H9 (cell line): ENCODE results near the gene NAPEPLD. TPM values are rescaled to one million over a fixed set of nuclear protein-coding genes. Genes with fewer than 3 reads are reported as not detected.
"Not testable (repeated sequence)": the region's sequence is repeated elsewhere in the genome, so short reads cannot be mapped to it uniquely, and the experiment has no call there.

Experiments used
- DNase-seq: peaks from one replicate; pipeline ENCODE4 v3.0.0-alpha.2; 2017
- H2AFZ ChIP-seq: one replicate; pipeline ENCODE4 v1.6.1; 2013; ENCODE audit warnings: mild to moderate bottlenecking, low read length, control low read depth, moderate library complexity
- H2AK5ac ChIP-seq: 2 replicates; pipeline ENCODE4 v1.6.1; 2013; ENCODE audit warnings: low read length, control low read depth, mixed read lengths; ENCODE audit not compliant: insufficient read length
- H2BK120ac ChIP-seq: one replicate; pipeline ENCODE4 v1.6.1; 2013; ENCODE audit warnings: low read depth, mild to moderate bottlenecking, low read length, control low read depth, inconsistent platforms; ENCODE audit not compliant: poor library complexity, severe bottlenecking
- H2BK12ac ChIP-seq: 2 replicates; pipeline ENCODE4 v1.6.1; 2013; ENCODE audit warnings: low read length, control low read depth, mixed read lengths, low read depth; ENCODE audit not compliant: insufficient read length
- H2BK15ac ChIP-seq: 2 replicates; pipeline ENCODE4 v1.6.1; 2013; ENCODE audit warnings: low read depth, low read length, control low read depth
- H2BK20ac ChIP-seq: one replicate; pipeline ENCODE4 v1.6.1; 2013; ENCODE audit warnings: low read depth, mild to moderate bottlenecking, low read length, control low read depth, inconsistent platforms; ENCODE audit not compliant: poor library complexity, severe bottlenecking
- H2BK5ac ChIP-seq: 2 replicates; pipeline ENCODE4 v1.6.1; 2013; ENCODE audit warnings: low read length, control low read depth, mixed read lengths; ENCODE audit not compliant: insufficient read length
- H3K14ac ChIP-seq: 2 replicates; pipeline ENCODE4 v1.6.1; 2013; ENCODE audit warnings: low read length, control low read depth; ENCODE audit not compliant: insufficient read depth
- H3K18ac ChIP-seq: 2 replicates; pipeline ENCODE4 v1.6.1; 2013; ENCODE audit warnings: low read depth, mild to moderate bottlenecking, mixed read lengths, low read length, control low read depth; ENCODE audit not compliant: insufficient read length
- H3K23ac ChIP-seq: 2 replicates; pipeline ENCODE4 v1.6.1; 2013; ENCODE audit warnings: low read length, control low read depth, mixed read lengths, low read depth; ENCODE audit not compliant: insufficient read length
- H3K23me2 ChIP-seq: 2 replicates; pipeline ENCODE4 v1.6.1; 2013; ENCODE audit warnings: low read depth, mild to moderate bottlenecking, mixed read lengths, low read length, control low read depth; ENCODE audit not compliant: insufficient read length, poor library complexity, severe bottlenecking
- H3K27ac ChIP-seq: 2 replicates; pipeline ENCODE4 v1.5.1; 2013; ENCODE audit warnings: low read length, control low read depth, mixed read lengths, low read depth; ENCODE audit not compliant: insufficient read length
- H3K27me3 ChIP-seq: 2 replicates; pipeline ENCODE4 v1.6.1; 2013; ENCODE audit warnings: low read length, control low read depth, inconsistent platforms; ENCODE audit not compliant: insufficient read depth
- H3K4ac ChIP-seq: 2 replicates; pipeline ENCODE4 v1.6.1; 2013; ENCODE audit warnings: low read depth, mild to moderate bottlenecking, control low read depth, inconsistent platforms, low read length, moderate library complexity
- H3K4me1 ChIP-seq: 2 replicates; pipeline ENCODE4 v1.6.1; 2013; ENCODE audit warnings: low read length, control low read depth, inconsistent platforms; ENCODE audit not compliant: insufficient read depth
- H3K4me2 ChIP-seq: 2 replicates; pipeline ENCODE4 v1.6.1; 2013; ENCODE audit warnings: low read length, control low read depth, mixed read lengths; ENCODE audit not compliant: insufficient read length, insufficient read depth
- H3K56ac ChIP-seq: 2 replicates; pipeline ENCODE4 v1.6.1; 2013; ENCODE audit warnings: low read depth, mild to moderate bottlenecking, mixed read lengths, low read length, control low read depth; ENCODE audit not compliant: insufficient read length
- H3K79me1 ChIP-seq: 2 replicates; pipeline ENCODE4 v1.6.1; 2013; ENCODE audit warnings: low read depth, mild to moderate bottlenecking, moderate library complexity, low read length, control low read depth, inconsistent platforms; ENCODE audit not compliant: insufficient read depth, poor library complexity, severe bottlenecking
- H3K79me2 ChIP-seq: 2 replicates; pipeline ENCODE4 v1.6.1; 2013; ENCODE audit warnings: low read length, control low read depth, inconsistent platforms; ENCODE audit not compliant: insufficient read depth
- H3K9ac ChIP-seq: 2 replicates; pipeline ENCODE4 v1.6.1; 2013; ENCODE audit warnings: low read length, control low read depth, mixed read lengths; ENCODE audit not compliant: insufficient read length; ENCODE audit errors: extremely low read depth
- H3K9me3 ChIP-seq: one replicate; pipeline ENCODE4 v1.6.1; 2013; ENCODE audit warnings: low read depth, low read length, inconsistent platforms; ENCODE audit not compliant: control insufficient read depth
- H3T11ph ChIP-seq: one replicate; pipeline ENCODE4 v1.6.1; 2013; ENCODE audit warnings: mild to moderate bottlenecking, low read length, control low read depth, inconsistent platforms
- H4K20me1 ChIP-seq: one replicate; pipeline ENCODE4 v1.6.1; 2013; ENCODE audit not compliant: control insufficient read depth, insufficient read length, insufficient read depth
- H4K5ac ChIP-seq: 2 replicates; pipeline ENCODE4 v1.6.1; 2013; ENCODE audit warnings: low read depth, mild to moderate bottlenecking, mixed read lengths, low read length, control low read depth; ENCODE audit not compliant: insufficient read length
- H4K8ac ChIP-seq: replicated peaks from 2 replicates; pipeline ENCODE4 v1.6.1; 2013; ENCODE audit warnings: low read length, control low read depth, mixed read lengths, low read depth; ENCODE audit not compliant: insufficient read length
- H4K91ac ChIP-seq: 2 replicates; pipeline ENCODE4 v1.6.1; 2013; ENCODE audit warnings: low read depth, mild to moderate bottlenecking, moderate library complexity, mixed read lengths, low read length, control low read depth; ENCODE audit not compliant: insufficient read length
- H3K27ac Mint-ChIP-seq, 3 experiments: 2 replicates in 2 of 3; 3 replicates in 1 of 3; pipeline ENCODE4 v1.8.0; 2020 to 2021; ENCODE audit warnings: mixed read lengths in 3 of 3, mild to moderate bottlenecking in 1 of 3, moderate library complexity in 1 of 3
- H3K27me3 Mint-ChIP-seq: 2 replicates; pipeline ENCODE4 v1.8.0; 2021; ENCODE audit warnings: low read depth, mild to moderate bottlenecking, moderate library complexity, mixed read lengths
- H3K36me3 Mint-ChIP-seq, 3 experiments: 2 replicates in 2 of 3; 3 replicates in 1 of 3; pipeline ENCODE4 v1.8.0; 2020 to 2021; ENCODE audit warnings: low read depth in 3 of 3, mixed read lengths in 3 of 3; ENCODE audit not compliant: insufficient read depth in 1 of 3
- H3K4me1 Mint-ChIP-seq, 2 experiments: 2 replicates each; pipeline ENCODE4 v1.8.0; 2020; ENCODE audit warnings: mixed read lengths in 2 of 2
- H3K4me3 Mint-ChIP-seq, 2 experiments: 2 replicates in 1 of 2; 3 replicates in 1 of 2; pipeline ENCODE4 v1.8.0; 2020 to 2021; ENCODE audit warnings: mild to moderate bottlenecking in 2 of 2, mixed read lengths in 2 of 2, moderate library complexity in 1 of 2
- H3K9me3 Mint-ChIP-seq, 2 experiments: 2 replicates in 1 of 2; 3 replicates in 1 of 2; pipeline ENCODE4 v1.8.0; 2020; ENCODE audit warnings: mild to moderate bottlenecking in 2 of 2, mixed read lengths in 2 of 2, moderate library complexity in 1 of 2
- WGBS: extraction: QIAGEN DNeasy Blood & Tissue Kit; methylation state at CpG from one replicate; pipeline ENCODE4 v1.1.7; 2013; ENCODE audit warnings: missing lambda C conversion rate, low lambda C conversion rate, mixed read lengths; ENCODE audit not compliant: insufficient read length; ENCODE audit errors: extremely low coverage; 5-methylcytosine and 5-hydroxymethylcytosine counted together
- total RNA-seq: library from RNA; stranded (reverse); gene quantifications from 2 replicates; pipeline ENCODE4 v1.2.1, GENCODE V29; 2021

NAPEPLD gene
- total RNA-seq, 1 experiment from 2014 or later, result 9.3 TPM

GRCh38 chr7:103195364-103195763 is 46.5 kb upstream of the NAPEPLD start:
- H3K9me3 Mint-ChIP-seq, result not testable (repeated sequence)

DNA sequence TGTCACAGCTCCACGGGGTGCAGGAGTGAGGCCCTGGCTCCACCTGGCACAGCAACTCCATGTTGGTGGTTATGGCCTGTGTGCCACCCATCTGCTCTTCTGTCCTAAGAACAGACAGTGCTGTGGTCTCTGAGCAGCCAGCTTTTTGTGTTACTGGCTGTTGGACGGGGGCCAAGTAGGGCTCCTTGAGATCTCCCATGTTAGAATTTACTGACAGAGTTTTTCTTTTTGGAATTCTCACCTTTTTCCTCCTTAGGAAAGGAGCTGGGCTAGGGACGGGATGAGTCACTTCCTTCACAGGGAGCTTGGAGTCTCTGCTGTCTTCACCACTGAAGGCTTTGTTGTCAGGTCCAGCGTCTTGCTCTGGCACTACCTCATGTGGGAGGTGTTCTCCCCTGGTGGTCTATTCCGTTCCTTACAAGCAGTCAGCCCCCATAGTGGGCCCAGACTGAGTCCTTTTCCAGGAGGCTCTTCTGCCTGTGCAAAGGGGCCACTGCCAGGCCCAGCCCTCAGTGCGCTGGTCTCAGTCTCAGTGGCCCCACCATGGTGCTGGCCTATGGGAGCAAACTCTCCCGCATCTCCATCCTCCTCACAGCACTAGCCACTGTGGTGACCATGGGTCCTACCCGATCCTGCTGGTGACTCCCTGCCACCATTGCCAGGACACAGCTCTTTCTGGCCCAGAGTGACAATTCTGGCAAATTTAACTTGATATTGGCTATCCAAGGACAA is 23.7 kb upstream of the NAPEPLD start:
- no CpG with 5 or more reads among the region's 8 CpGs for WGBS
- H3K9me3 Mint-ChIP-seq, H3K27ac ChIP-seq: not testable (repeated sequence)

More at GRCh38 chr7:103195364-103195763, 46.5 kb upstream of the NAPEPLD start:
- H3K14ac ChIP-seq, H3K9me3 ChIP-seq, H3K36me3 Mint-ChIP-seq, H3K27ac Mint-ChIP-seq, H3K9ac ChIP-seq, H3K79me1 ChIP-seq, H3K4me1 ChIP-seq, H4K91ac ChIP-seq, H3K4me3 Mint-ChIP-seq, H2BK12ac ChIP-seq, H3K4ac ChIP-seq, H3K27me3 ChIP-seq, H3K23ac ChIP-seq, H3K79me2 ChIP-seq, H3K27ac ChIP-seq, H2BK120ac ChIP-seq, H2AFZ ChIP-seq, H4K20me1 ChIP-seq, H4K5ac ChIP-seq, H3T11ph ChIP-seq, H3K4me1 Mint-ChIP-seq, H3K18ac ChIP-seq, DNase-seq, H4K8ac ChIP-seq, H3K4me2 ChIP-seq, H3K23me2 ChIP-seq, H2BK15ac ChIP-seq, H2AK5ac ChIP-seq, H2BK20ac ChIP-seq, H3K56ac ChIP-seq, H2BK5ac ChIP-seq: not testable (repeated sequence)
- WGBS, result no CpG with 5 or more reads among the region's 4 CpGs
- H3K27me3 Mint-ChIP-seq, result peaks cover 16% of the 10 kb centered on the region

More for the DNA sequence above, 23.7 kb upstream of the NAPEPLD start:
- H3K14ac ChIP-seq, H2BK5ac ChIP-seq, H3K4me1 ChIP-seq, H3K23me2 ChIP-seq, H2BK12ac ChIP-seq, H2AFZ ChIP-seq, H3K36me3 Mint-ChIP-seq, H4K20me1 ChIP-seq, H3K79me1 ChIP-seq, H3K18ac ChIP-seq, H3K27me3 Mint-ChIP-seq, H3K27me3 ChIP-seq, H2BK120ac ChIP-seq, H2BK20ac ChIP-seq, H3K9ac ChIP-seq, H3T11ph ChIP-seq, H4K8ac ChIP-seq, DNase-seq, H2AK5ac ChIP-seq, H4K91ac ChIP-seq, H3K56ac ChIP-seq, H3K4ac ChIP-seq, H3K23ac ChIP-seq, H3K4me3 Mint-ChIP-seq, H2BK15ac ChIP-seq, H3K4me2 ChIP-seq, H3K9me3 ChIP-seq, H3K27ac Mint-ChIP-seq, H3K79me2 ChIP-seq, H4K5ac ChIP-seq: not testable (repeated sequence)
- H3K4me1 Mint-ChIP-seq, result peaks cover 11 to 16% of the 10 kb centered on the region in 2 experiments
